Ureter (tissue), 1 donor: ENCODE data around the gene SLC10A2. TPM values are rescaled to one million over a fixed set of nuclear protein-coding genes. Genes with fewer than 3 reads are reported as not detected.

Experiments used
- total RNA-seq: library from RNA; stranded (reverse); gene quantifications from one replicate; pipeline ENCODE4 v1.2.4, GENCODE V29; 2023
- donor health status: DM: yes; HTN: yes; CAD: no.

SLC10A2 gene
- total RNA-seq, 1 donor from 2014 or later: not detected

Other genes starting within 250 kb of the SLC10A2 start
- gene ERCC5, start 220.4 kb downstream of the SLC10A2 start, total RNA-seq: 69.5 TPM